Right forelimb (tissue), 1 donor: ENCODE results near the gene CFAP100.
A peak's percentile ranks its signal among the peaks of the same experiment; 100 is the strongest.

Experiments
- DNase-seq: peaks from one replicate; pipeline ENCODE4 v3.0.0-alpha.2; 2018

CFAP100 gene

DNA sequence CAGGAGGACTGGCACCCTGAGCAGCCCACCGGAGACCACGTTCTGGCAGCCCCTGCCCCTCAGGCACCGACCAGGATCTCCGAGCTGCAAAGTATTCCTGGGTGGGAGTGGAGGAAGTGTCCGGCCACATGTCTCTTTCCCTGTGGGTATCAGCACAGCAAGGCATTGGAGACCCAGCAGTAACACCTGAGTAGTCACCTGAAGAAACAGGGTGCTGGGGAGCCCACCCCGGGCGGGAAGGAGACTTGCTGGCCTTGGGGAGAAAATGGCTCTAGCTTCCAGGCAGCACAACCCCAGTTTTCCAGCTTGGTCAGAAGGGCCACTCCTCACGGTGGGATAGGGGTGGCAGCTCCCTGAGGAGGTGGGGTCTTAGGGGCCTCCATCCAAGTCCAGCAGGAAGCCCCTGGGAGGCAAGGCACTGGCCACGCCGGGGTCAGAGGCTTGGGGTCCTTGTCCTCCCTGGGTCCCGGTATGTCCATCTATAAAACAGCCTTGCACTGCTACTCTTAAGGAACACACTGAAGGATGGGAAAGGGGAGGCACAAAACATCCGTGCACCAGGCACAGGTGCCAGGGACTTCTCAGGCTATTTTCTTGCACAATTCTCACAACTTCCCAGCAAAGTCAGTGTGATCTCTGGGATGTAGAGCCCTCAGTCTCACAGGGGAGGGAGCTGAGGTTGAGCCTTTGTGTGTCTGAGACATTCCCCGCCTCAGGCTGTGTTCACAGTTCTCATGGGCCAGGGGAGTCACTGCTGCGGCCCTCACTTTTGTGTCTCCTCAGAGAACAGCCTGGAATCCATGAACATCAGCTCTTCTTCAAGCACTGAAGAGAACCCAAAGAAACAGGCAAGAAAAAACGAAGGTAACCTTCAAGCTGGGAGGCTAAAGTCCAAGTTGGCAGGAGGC is 11.9 kb downstream of the CFAP100 start:
- DNase-seq = no peak

DNA sequence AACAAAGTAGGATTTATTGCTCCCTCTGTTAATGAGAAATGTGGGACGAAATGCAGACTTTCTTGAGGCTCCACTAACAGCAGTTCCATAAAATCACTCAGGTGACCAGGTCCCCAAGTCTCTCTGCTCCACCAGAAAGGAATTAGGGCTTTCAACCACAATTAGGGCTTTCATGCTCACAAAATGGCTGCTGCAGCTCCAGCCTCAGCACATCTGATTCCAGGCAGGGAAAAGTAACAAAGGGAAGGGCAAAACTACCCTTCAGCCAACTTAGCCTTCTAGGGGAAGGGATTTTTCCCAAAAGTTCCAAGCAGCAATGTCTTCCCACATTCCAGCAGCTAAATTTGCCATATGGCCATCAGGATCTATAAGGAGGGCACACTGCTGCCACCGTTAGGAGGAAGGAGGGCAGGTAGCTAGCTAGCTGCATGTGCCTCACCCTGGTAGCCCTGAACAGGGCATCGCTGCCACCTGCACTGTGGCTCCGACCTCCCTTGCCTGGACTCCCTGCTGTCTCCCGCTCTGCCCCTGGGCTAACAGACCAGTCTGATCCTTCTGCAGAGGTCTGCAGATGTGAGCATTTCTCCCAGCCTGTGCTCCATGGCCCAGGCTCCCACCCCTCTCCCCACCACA is 12.8 kb downstream of the CFAP100 start:
- DNase-seq = no peak

DNA sequence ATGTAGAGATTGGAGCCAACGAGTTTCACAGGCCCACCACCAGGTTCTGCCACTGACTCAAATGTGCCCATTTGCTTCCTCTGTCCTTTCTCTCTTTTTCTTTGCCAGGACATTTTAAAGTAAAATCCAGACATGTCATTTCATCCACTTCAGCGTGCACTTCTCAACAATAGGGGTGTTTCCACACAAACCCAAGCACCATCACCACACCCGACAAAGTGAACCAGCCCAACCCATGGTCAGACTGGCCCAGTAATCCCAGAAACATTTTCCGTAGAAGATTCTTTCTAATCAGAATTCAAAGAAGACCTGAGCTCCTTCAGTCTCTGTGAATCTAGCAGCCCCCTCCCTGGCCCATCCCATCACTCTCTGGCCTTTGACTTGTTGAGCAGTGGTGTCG is 13.4 kb downstream of the CFAP100 start:
- no peak for DNase-seq

- peak; percentile 27 for DNase-seq
Measured at GRCh38 chr3:126412841-126413692, 18.4 kb downstream of the CFAP100 start.

GRCh38 chr3:126413693-126414080 is 19.0 kb downstream of the CFAP100 start:
- no peak for DNase-seq

GRCh38 chr3:126414406-126414805 is 19.7 kb downstream of the CFAP100 start:
- peak; percentile 38 for DNase-seq

- DNase-seq = no peak
Measured at GRCh38 chr3:126414961-126415660, 20.4 kb downstream of the CFAP100 start.

- DNase-seq = no peak
Measured at GRCh38 chr3:126415661-126416591, 21.2 kb downstream of the CFAP100 start.

GRCh38 chr3:126416943-126417342 is 22.2 kb downstream of the CFAP100 start:
- DNase-seq = no peak

DNA sequence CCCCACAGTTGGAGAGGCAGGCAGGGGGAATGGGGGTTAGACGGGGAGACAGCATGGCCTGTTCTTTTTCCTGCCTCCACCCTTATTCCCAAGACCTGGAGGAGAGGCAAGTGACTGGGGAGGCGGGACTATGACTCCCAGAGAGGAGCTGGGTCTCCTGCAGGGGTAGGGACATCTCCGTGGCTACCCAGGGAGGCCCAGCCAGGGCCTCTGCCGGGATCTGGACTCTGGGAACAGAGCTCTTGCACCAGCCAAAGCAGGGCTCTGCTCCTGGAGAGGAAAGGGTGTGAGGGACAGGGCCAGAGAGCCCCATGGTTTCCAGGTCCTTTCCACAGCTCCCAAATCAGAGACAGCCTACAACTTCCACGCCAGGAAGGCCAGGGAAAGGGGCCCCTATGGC is 22.8 kb downstream of the CFAP100 start:
- no peak for DNase-seq

DNA sequence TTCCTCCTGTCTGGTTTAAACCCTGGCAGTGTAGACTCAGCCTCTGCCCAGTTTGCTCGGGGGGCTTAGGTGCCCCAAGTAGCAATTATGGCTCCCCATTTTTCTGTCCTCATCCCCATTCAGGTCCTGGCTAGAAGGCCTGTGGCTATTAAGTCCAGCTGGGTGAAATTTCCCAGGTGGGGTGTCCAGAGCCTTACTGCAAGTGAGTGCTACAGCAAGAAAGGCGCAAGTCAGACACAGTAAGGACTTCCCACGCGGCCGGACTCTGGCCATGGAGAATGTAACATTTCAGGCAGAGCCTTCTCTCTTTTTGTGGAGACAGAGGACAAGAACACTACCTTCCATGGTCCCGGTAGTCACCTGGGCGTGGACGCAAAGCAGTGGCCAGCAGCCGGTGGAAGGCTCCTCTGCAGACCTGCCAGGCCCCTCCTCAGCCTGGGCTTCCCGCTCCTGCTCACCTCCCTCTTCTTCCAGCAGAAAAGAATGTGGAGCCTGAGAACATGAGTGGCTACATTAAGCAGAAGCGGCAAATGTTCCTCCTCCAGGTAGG is 23.3 kb downstream of the CFAP100 start:
- DNase-seq = no peak

DNA sequence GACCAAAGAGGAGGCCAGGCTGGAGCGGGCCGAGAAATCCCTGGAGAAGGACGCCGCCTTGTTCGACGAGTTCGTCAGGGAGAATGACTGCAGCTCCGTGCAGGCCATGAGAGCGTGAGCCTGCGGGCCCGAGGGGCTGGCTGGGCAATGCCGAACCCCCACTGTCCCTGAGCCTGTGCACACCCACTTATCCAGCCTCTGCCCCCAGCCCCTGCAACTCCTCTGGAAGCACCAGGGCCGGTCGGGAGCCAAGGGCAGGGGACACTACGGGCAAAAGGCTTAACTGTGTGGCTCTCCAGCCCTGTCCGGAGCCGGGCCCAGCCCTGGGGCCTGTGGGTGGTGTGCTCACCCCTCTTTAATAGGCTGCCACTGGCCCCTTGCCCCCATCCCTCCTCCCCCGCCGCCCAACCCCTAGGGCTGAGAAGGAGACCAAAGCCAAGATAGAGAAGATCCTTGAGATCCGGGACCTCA is 24.0 kb downstream of the CFAP100 start:
- no peak for DNase-seq

- no peak for DNase-seq
Measured at GRCh38 chr3:126419151-126419703, 24.5 kb downstream of the CFAP100 start.

GRCh38 chr3:126419886-126420786 is 25.4 kb downstream of the CFAP100 start:
- no peak for DNase-seq

GRCh38 chr3:126421573-126422119 is 26.9 kb downstream of the CFAP100 start:
- no peak for DNase-seq

DNA sequence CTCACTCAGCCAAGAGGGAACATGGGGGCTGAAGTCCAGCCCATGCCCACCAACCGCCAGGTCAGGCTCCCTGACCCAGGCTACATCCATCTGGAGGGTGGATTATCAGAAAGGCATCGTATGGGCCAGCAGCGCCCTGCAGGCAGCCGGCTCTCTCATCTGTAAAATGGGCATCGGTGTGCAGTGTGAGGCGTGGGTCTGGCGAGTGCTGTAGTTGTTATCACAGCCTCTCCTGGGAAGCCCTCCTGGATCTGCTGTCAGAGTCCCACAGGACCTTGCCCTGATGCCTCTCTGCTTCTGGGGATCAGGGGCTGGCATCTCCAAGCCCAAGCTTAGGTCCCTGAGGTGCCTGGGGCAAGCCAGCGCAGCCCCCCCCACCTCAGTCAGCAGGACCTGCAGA is 27.4 kb downstream of the CFAP100 start:
- DNase-seq = no peak

DNA sequence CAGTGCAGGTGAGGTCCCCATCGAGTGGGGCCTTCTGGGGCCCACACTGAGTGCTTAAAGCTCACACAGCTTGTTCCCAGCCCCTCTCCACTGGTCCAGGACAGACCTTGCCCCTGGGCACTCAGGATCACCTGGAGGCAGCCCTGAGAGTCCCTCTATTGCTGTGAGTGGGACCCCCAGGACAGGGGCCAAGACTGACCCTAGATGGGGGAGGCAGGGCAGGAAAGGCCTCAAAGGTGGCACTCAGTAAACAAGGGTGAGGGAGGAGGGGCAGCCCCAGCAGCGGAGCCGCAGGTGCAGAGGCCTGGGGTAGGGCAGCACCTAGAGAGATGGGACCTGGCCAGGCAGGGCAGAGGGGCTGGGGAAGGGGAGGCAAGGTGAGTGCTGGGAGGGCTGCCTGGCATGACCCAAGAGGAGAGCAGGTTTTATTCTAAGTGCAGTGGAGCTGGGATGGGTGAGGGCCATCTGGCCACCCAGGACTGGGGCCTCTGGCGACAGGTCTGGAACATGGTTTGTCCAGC is 27.9 kb downstream of the CFAP100 start:
- DNase-seq = no peak

GRCh38 chr3:126423191-126424038 is 28.7 kb downstream of the CFAP100 start:
- DNase-seq = no peak
